Activated CD8-positive, alpha-beta memory T cell treated with anti-CD3 and anti-CD28 coated beads for 24 hours (primary cell): ENCODE results near the gene DNAJB1.

Source experiments
- DNase-seq: peaks from one replicate; pipeline ENCODE4 v3.0.0-alpha.2; 2020

The DNAJB1 gene

DNA sequence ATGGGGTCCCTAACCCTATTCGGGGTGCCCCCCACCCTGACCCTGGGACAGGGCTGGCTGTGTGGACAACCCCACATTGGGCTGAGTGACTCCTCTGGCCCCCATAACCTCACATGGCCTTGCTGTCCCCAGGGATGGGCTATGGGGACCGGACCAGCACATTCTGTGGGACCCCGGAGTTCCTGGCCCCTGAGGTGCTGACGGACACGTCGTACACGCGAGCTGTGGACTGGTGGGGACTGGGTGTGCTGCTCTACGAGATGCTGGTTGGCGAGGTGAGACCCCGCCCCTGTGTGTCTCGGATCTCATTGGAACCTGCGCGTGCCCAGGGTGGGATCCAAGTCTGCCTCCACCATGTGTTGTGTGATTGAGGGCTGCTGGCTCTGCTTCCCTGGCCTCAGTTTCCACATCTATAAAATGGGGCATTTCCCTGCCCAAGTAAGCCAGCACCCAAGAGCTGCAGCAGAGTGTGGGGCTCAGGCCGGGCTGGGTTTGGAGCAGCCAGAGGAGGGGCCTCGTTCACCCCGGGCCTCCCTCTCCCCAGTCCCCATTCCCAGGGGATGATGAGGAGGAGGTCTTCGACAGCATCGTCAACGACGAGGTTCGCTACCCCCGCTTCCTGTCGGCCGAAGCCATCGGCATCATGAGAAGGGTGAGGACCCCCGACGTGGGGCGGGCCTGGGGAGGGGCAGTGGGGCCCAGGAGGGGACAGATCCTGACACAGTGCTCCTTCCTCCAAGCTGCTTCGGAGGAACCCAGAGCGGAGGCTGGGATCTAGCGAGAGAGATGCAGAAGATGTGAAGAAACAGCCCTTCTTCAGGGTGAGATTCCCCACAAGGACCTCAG is 47.9 kb downstream of the DNAJB1 start:
- DNase-seq, result no peak

DNA sequence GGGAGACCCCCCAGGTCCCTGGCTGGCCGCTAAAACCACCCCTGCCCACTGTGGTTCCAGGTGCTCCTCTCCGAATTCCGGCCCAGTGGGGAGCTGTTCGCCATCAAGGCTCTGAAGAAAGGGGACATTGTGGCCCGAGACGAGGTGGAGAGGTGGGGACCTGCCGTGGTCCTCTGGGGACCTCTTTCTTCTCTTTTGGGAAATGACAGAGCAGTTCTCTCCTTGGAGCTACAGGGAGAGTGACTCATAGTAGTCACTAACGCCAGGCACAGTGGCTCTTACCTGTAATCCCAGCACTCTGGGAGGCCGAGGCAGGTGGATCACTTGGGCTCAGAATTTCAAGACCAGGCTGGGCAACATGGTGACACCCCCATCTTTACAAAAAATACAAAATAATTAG is 50.4 kb downstream of the DNAJB1 start:
- no peak for DNase-seq

- DNase-seq, result no peak
Observed at GRCh38 chr19:14467391-14467790, 50.8 kb downstream of the DNAJB1 start.
